K562 (cell line): ENCODE results near the gene CNPY3. TPM values are rescaled to one million over a fixed set of nuclear protein-coding genes. Genes with fewer than 3 reads are reported as not detected.

Source experiments
- ARID3B ChIP-seq: fragments of 250-450 bp; sonication (Bioruptor Pico); IDR thresholded peaks from 2 replicates; pipeline ENCODE4 v1.4.0; 2020; ENCODE audit warnings: borderline replicate concordance
- ARID4B ChIP-seq: sonication (generic); formaldehyde crosslinking; IDR thresholded peaks from 2 replicates; pipeline ENCODE4 v1.8.0; 2022; ENCODE audit warnings: mild to moderate bottlenecking, missing genetic modification reagents
- CBX2 ChIP-seq: fragments of 200-600 bp; sonication (generic); IDR thresholded peaks from one replicate; pipeline ENCODE4 v1.6.1; 2012; ENCODE audit warnings: mild to moderate bottlenecking, low read length, inconsistent platforms; ENCODE audit not compliant: insufficient read depth, poor library complexity, severe bottlenecking
- CC2D1A ChIP-seq: fragments of 450-650 bp; IDR thresholded peaks from 2 replicates; pipeline ENCODE4 v1.6.1; 2017; ENCODE audit warnings: mild to moderate bottlenecking
- ELF1 ChIP-seq: fragments of 200-800 bp; sonication (Bioruptor generic); IDR thresholded peaks from 2 replicates; pipeline ENCODE4 v1.6.1; 2016; ENCODE audit warnings: missing genetic modification characterization, missing compliant biosample characterization
- HES1 ChIP-seq: fragments of 450-650 bp; IDR thresholded peaks from 2 replicates; pipeline ENCODE4 v1.6.1; 2016; ENCODE audit warnings: low read depth, mild to moderate bottlenecking, moderate library complexity
- IFI16 ChIP-seq: fragments of 250-450 bp; sonication (Bioruptor Pico); IDR thresholded peaks from 2 replicates; pipeline ENCODE4 v2.1.2; 2022; ENCODE audit warnings: mild to moderate bottlenecking, inconsistent platforms
- IRF2 ChIP-seq: sonication (generic); formaldehyde crosslinking; IDR thresholded peaks from 2 replicates; pipeline ENCODE4 v1.8.1; 2022; ENCODE audit warnings: mild to moderate bottlenecking, missing genetic modification reagents
- KAT7 ChIP-seq: sonication (generic); formaldehyde crosslinking; IDR thresholded peaks from 2 replicates; pipeline ENCODE4 v1.8.0; 2022; ENCODE audit warnings: missing genetic modification reagents, mild to moderate bottlenecking, borderline replicate concordance
- MAFG ChIP-seq: fragments of 450-650 bp; conservative IDR thresholded peaks from 2 replicates; pipeline ENCODE4 v1.6.1; 2016; ENCODE audit warnings: missing genetic modification characterization, missing compliant biosample characterization
- MBD2 ChIP-seq: sonication (generic); IDR thresholded peaks from 2 replicates; pipeline ENCODE4 v1.6.1; 2016; ENCODE audit warnings: low read depth, borderline replicate concordance
- MXI1 ChIP-seq: IDR thresholded peaks from 2 replicates; pipeline ENCODE4 v1.6.1; 2011; ENCODE audit warnings: low read depth, mild to moderate bottlenecking, improper control_type of control experiment, low read length
- RBM25 ChIP-seq: fragments of 200-400 bp; formaldehyde crosslinking; IDR thresholded peaks from 2 replicates; pipeline ENCODE4 v1.6.1; 2018; ENCODE audit warnings: low read length, low read depth, moderate library complexity; ENCODE audit not compliant: severe bottlenecking
- RNF2 ChIP-seq: sonication (generic); IDR thresholded peaks from 2 replicates; pipeline ENCODE4 v1.6.1; 2016
- TBP ChIP-seq: optimal IDR thresholded peaks from 2 replicates; pipeline ENCODE3; 2011; ENCODE audit warnings: low read depth, low read length, improper control_type of control experiment
- TEAD1 ChIP-seq, 2 experiments: fragments of 450-650 bp in 1 of 2; sonication (generic) in 1 of 2; formaldehyde crosslinking; IDR thresholded peaks; 2 replicates each; pipeline versions ENCODE4 v1.4.0 to v1.8.0; 2020 to 2022; ENCODE audit warnings: mild to moderate bottlenecking in 2 of 2, missing genetic modification reagents in 1 of 2
- ZNF174 ChIP-seq: fragments of 250-450 bp; sonication (Bioruptor Pico); IDR thresholded peaks from 2 replicates; pipeline ENCODE4 v1.4.0; 2020; ENCODE audit warnings: mild to moderate bottlenecking
- ZNF263 ChIP-seq: sonication (generic); formaldehyde crosslinking; IDR thresholded peaks from 2 replicates; pipeline ENCODE4 v1.8.0; 2022; ENCODE audit warnings: mild to moderate bottlenecking, missing genetic modification reagents, borderline replicate concordance
- ZNF277 ChIP-seq: fragments of 250-450 bp; sonication (Bioruptor Pico); IDR thresholded peaks from 2 replicates; pipeline ENCODE4 v1.8.0; 2022; ENCODE audit warnings: inconsistent platforms, mild to moderate bottlenecking, moderate library complexity, borderline replicate concordance
- ZNF347 ChIP-seq: fragments of 450-650 bp; formaldehyde crosslinking; IDR thresholded peaks from 2 replicates; pipeline ENCODE4 v1.4.0; 2020; ENCODE audit warnings: low read depth, mild to moderate bottlenecking, moderate library complexity
- ZNF696 ChIP-seq: fragments of 250-450 bp; sonication (Bioruptor Pico); conservative IDR thresholded peaks from 2 replicates; pipeline ENCODE4 v1.4.0; 2020; ENCODE audit warnings: mild to moderate bottlenecking, moderate library complexity
- ZNF717 ChIP-seq: fragments of 250-450 bp; sonication (Bioruptor Pico); IDR thresholded peaks from 2 replicates; pipeline ENCODE4 v1.5.0; 2021
- polyA plus RNA-seq, 8 experiments: library from polyadenylated mRNA; depleted of rRNA in 4 of 8; stranded (reverse) in 5 of 8; unstranded in 3 of 8; fragments of >200 nt; fragmentation: Nextera tagmentation in 2 of 8; fragmentation: Illumina TruSeq in 1 of 8; extraction: Ambion mirVana in 2 of 8; extraction: Trizol in 1 of 8; gene quantifications; 2 replicates each; pipeline versions ENCODE4 v1.2.1 to v1.2.3, GENCODE V29; 2011 to 2014; ENCODE audit warnings: inconsistent platforms in 1 of 8, missing spikeins in 1 of 8
- total RNA-seq, 7 experiments: library from RNA; depleted of rRNA in 6 of 7; stranded (reverse); fragments of >200 nt in 6 of 7; fragmentation: Illumina TruSeq in 2 of 7; extraction: Trizol in 2 of 7; gene quantifications; 2 replicates each; pipeline versions ENCODE4 v1.2.1 to v1.2.3, GENCODE V29; 2011 to 2021; ENCODE audit warnings: low replicate concordance in 1 of 7

Gene CNPY3
- total and polyA plus RNA-seq, 9 of the 15 experiments (the other 6 are each of a cell fraction or from before 2014, with no cell fraction given), result 2.4 to 37.4 (median 21.2) TPM

GRCh38 chr6:42984924-42985475 lies 55.7 kb downstream of the CNPY3 start (continued):
- TF ChIP-seq ARID4B (CRISPR knock-in tag) (peak; percentile 31; the same call in 1 of the 2 replicates), TBP (no peak), MBD2 (no peak), TEAD1 (CRISPR knock-in tag; IDR thresholded peaks at IDR 0.05) (peak in 1 of 2 experiments; percentile 33; a peak in 1 of 4 replicates), RNF2 (no peak), CBX2 (no peak), ARID3B (CRISPR knock-in tag) (no peak), IFI16 (no peak), MAFG (tag) (no peak), RBM25 (peak; percentile 76), ZNF174 (CRISPR knock-in tag) (no peak), KAT7 (CRISPR knock-in tag) (no peak), ZNF696 (CRISPR knock-in tag) (no peak), MXI1 (no peak), ZNF347 (CRISPR knock-in tag) (no peak), ZNF277 (CRISPR knock-in tag) (no peak), CC2D1A (no peak), HES1 (no peak), ELF1 (no peak), ZNF717 (no peak), ZNF263 (CRISPR knock-in tag) (no peak), IRF2 (CRISPR knock-in tag) (no peak)
